ENCODE data around the gene PUS1.

Gene PUS1

DNA sequence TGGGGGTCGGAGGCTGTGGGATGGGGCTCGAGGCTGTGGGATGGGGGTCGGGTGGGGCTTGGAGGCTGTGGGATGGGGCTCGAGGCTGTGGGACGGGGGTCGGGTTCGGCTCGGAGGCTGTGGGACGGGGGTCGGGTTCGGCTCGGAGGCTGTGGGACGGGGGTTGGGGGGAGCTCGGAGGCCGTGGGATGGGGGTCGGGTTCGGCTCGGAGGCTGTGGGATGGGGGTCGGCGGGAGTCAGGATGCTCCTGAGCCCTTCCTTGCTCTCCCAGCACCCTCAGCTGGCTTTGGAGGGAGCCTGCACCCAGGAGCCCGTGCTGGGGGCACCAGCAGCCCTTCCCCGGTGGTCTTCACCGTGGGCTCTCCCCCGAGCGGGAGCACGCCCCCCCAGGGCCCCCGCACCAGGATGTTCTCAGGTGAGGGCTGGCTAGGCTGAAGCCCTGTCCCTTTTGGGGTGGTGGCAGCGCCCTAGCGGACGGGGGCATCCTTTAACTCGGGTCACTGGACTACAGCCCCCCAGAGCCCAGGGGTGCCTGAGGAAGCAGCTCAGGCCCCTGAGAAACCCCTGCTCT is 11.9 kb upstream of the PUS1 start:
- DNase-seq, result no peak

DNA sequence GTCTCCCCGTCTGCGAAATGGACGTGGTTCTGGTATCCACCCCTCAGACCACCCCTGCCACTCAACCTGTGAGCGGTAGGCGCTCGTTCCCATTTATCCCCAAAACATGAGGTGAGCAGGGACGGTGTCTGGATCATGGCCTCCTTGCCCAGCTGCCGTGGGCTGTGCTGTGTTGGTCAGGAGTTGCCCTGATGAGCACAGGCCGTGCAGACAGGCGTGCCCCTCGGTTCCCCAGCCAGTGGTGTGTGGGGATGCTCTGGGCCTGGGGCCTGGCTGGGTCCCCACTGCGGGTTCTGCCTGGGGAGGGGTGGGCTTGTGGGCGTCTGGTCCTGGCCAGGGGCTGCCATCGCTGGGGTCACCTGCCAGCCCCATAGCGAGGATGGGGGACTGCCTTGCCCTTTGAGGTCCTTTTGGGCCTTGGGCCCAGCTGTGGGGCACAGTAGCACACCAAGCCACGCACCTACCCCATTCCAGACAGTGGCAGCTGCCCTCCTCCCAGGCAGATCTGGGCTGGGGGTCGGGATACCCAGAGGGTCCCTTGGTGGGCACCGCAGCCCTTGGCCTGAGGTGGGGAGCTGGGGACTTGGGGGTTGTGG is 11.3 kb upstream of the PUS1 start:
- no peak for DNase-seq

- no peak for DNase-seq
Measured at GRCh38 chr12:131918311-131919050, 10.6 kb upstream of the PUS1 start.

DNA sequence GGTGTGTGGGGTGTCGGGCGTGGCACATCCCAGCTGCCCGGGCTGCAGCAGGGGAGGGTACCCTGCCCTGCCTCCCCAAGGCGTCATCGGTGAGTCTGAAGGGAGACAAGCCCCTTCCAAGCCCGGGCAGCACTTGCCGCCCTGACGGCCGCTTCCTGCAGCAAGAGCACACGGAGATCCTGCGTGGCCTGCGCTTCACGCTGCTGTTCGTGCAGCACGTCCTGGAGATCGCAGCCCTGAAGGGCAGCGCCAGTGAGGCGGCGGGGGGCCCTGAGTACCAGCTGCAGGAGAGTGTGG is 10.1 kb upstream of the PUS1 start:
- DNase-seq, result no peak

DNA sequence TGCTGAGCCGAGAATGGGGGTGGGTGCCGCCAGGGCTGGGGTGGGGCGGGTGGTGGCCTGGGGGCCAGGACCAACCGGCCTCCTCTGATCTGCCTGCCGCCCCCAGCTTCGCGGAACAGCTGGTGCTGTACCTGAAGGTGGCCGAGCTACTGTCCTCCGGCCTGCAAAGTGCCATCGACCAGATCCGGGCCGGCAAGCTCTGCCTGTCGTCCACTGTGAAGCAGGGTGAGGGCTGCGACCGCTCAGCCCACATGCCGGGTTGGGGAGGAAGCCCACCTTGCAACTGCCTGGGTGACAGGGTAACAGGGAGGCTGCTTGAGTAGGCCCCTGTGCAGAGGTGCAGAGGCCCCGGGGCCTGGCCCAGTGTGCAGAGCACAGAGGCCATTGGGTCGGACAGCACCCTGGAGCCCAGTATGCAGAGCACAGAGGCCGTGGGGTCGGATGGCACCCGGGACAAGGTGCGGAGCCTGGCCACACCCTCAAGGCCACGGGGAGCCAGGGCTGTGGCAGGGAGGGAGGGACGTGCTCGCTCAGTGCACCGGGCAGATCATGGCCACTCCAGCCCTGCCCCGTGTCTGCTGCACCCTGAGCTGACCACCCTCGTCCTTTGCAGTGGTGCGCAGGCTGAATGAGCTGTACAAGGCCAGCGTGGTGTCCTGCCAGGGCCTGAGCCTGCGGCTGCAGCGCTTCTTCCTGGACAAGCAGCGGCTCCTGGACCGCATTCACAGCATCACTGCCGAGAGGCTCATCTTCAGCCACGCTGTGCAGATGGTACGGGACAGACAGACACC is 9.5 kb upstream of the PUS1 start:
- DNase-seq, result no peak

DNA sequence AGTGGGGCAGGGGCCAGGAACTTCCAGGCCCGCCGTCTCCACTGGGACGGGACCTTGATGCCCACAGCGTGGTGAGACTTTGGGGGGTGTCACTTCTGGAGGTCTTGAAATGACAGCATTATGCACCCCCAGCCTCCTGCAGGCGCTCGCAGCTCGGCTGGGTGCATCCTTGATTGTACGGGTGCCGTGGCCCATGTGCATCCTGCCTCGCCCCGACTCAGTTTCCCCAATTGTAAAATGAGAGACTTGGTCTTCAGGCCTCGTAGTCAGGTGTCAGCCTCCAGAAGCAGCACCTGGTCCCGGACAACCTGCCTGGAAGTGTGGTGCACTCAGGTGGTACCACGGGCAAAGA is 8.9 kb upstream of the PUS1 start:
- DNase-seq, result no peak

DNA sequence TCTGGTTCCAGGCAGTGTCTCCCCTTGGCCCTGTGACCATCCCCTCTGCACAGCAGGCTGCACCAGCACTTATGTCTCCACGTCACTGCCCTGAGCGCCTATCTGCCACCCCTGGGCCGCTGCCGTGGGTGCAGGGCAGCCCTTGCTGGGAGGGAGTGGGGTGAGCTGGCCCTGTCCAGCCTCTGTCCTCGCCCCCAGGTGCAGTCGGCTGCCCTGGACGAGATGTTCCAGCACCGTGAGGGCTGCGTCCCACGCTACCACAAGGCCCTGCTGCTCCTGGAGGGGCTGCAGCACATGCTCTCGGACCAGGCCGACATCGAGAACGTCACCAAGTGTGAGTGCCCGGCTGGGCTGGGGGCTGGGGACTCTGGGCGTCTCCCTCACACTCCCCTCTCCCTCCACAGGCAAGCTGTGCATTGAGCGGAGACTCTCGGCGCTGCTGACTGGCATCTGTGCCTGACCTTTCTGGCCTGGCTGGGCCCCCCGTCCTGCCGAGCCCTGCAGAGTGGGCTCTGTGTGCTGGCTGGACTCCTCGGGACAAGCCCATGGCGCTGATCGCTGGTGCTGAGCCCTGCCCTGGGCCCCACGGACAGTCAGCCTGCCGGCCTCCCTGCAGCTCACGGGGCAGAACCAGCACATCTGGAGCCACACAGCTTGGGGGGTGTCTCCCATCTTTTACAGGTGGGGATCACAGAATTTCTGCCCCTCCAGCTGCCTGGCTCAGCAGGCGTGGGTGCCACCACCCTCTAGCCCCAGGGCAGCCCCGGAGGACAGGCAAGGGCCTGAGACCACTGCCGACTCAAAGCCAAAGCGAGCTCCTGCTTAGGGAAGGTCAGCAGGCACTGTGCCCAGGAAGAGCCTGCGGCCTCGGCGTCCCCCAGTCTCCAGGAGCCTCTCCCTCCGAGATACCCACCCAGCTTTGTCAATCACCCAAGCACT is 7.9 kb upstream of the PUS1 start:
- no peak for DNase-seq

GRCh38 chr12:131921866-131922769 is 7.0 kb upstream of the PUS1 start:
- DNase-seq, result no peak

- DNase-seq, result no peak
Measured at GRCh38 chr12:131922772-131923171, 6.3 kb upstream of the PUS1 start.

DNA sequence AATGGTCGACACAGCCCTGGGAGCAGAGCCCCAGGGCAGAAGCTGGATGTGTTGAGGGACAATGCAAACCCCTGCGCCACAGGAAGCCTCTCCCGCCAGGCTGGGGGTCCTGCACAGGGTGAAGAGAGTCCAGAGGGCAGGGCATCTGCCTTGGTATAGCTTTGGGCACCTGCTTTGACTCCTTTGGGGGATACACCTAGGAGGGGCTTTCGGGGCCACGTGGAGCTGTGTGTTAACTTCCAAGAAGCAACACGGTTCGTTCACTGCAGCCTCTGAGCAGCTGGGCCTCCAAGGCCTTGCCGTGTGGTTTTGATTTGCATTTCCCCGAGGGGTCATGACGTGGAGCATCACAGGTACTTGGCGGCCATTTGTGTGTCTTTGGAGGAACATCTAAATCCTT is 5.8 kb upstream of the PUS1 start:
- no peak for DNase-seq

DNA sequence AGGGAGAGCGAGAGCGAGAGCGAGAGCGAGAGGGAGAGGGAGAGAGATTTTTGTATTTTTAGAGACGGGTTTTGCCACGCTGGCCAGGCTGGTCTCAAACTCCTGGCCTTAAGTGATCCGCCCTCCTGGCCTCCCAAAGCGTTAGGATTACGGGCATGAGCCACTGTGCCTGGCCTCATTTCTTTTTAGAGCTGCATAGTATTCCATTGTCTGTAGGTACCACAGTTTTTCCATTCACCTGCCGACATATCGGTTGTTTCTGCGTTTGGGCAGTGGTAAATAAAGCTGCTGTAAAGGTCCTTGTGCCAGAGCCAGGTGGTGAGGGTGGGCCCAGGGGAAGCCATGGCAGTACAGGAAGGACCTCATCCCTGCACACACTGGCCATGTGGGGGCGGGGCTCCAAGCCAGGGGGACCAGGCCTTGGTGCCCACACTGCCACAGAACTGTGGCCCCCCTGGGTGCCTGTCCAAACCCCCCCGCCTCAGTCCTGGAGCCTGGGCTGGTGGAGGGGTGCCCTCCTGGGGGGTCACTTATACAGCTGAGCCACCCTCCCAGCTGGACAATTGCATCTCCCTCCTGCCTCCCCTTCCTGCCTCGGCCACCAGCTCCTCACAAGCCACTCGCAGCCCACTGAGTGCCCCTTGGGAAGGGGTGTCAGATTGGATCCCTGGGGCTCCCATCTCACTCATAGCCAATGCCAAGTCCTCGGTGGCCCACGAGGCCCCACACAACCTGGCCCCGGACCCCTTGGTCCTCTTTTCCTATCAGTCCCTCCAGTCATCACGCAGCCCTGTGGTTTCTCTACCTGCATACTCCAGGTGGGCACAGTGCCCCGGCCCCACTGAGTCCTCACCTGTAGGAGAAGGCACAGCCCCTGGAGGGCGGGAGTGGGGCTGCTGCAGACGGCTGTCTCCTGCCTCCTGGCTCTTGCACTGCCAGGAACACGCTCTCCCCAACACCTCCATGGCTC is 1.7 kb upstream of the PUS1 start:
- DNase-seq, result no peak

GRCh38 chr12:131928080-131928710 is 881 bp upstream of the PUS1 start:
- no peak for DNase-seq

GRCh38 chr12:131929581-131930456 is 743 bp downstream of the PUS1 start:
- DNase-seq, result no peak

GRCh38 chr12:131930510-131930909 is 1.4 kb downstream of the PUS1 start:
- DNase-seq, result no peak

GRCh38 chr12:131933387-131933786 is 4.3 kb downstream of the PUS1 start:
- no peak for DNase-seq

DNA sequence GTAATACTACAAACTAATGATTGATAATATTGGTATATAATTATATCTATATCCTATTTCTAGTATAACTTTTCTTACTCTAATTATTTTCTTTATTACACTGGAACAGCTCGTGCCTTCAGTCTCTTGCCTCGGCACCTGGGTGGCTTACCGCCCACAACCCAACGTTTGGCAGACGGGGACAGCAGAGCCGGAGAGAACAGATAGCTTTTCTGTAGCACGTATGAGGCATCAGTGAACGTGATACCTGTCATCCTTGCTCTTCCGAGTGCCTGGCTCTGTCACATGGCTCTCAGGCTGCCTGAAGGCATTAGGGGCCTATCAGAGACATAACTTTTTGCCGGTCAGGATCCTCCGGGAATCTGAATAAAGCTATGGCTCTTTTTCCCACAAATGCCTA is 5.5 kb downstream of the PUS1 start:
- no peak for DNase-seq

DNA sequence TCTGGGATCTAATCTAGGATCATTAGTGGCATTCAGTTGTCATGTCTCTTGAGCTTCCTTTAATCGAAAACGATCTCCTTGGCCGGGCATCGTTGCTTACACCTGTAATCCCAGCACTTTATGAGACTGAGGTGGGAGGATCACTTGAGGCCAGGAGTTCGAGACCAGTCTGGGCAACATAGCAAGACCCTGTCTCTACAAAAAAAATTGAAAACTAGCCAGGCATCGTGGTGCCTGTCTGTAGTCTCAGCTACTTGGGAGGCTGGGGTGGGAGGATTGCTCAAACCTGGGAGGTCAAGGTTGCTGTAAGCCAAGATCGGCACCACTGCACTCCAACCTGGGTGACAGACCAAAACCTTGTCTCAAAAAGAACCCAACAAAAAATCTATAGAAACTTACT is 9.0 kb downstream of the PUS1 start:
- no peak for DNase-seq

DNA sequence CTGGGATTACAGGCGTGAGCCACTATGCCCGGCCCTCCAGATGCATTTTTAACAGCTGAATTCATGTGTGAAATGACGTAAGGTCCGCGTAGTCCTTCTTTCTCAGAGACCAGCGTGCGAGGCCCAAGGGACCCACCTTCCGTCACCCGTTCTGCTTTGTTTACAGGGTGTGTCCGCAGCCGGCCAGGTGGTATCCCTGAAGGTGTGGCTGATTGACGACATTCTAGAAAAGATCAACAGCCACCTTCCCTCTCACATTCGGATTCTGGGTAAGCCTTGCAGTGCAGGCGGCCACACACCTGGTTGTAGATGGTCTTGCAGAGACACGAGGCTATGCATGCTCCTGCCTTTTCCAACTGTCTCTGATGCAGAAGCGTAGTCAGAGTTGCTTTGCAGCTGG is 9.9 kb downstream of the PUS1 start:
- no peak for DNase-seq

GRCh38 chr12:131940141-131940547 is 11.1 kb downstream of the PUS1 start:
- DNase-seq, result no peak

All from NCI-H1048 (cell line).